Medulla oblongata (tissue), 1 donor: Measurements from ENCODE around the gene MARK2.

Experiments
- DNase-seq: peaks from one replicate; pipeline ENCODE4 v3.0.0-alpha.2; 2015; ENCODE audit errors: extremely low spot score

MARK2 gene

GRCh38 chr11:63922673-63923192 lies 83.8 kb downstream of the MARK2 start:
- DNase-seq, result no peak

GRCh38 chr11:63923319-63923718 lies 84.4 kb downstream of the MARK2 start:
- DNase-seq, result no peak

DNA sequence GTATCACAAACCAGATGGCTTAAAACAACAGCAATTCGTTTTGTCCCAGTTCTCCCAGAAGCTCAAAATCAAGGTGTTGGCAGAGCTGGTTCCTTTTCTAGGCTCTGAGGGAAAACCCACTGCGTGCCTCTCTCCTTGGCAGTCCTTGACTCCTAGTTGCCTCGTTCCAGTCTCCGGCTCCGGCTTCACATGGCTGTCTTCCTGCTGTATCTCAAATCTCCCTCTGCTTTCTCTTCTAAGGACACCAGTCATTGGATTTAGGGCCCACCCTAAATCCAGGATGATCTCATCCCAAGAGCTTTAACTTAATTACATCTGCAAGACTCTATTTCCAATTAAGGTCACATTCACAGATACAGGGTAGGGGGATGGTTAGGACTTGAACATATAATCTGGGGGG lies 90.7 kb downstream of the MARK2 start:
- DNase-seq, result no peak

- no peak for DNase-seq
These were observed 92.1 kb downstream of the MARK2 start for GRCh38 chr11:63931045-63931444.

DNA sequence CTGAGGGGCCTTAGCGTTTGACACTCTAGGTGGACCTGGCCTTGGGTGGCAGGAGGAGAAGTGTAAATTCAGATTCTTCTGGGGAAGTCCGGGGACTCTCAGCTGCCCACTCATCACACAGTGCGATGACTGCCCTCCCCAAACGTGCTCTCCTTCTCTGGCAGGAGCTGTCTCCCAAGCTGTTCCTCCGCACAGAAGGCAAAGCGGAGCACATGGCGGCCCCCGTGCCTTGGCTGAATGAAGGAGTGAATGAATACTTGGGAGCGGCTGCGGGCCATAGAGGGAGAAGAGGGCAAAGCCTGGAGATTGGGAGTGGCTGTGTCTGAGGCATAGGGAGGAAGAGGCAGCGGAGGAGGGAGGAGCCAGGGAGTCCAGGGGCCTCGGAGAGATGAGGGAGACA lies 93.0 kb downstream of the MARK2 start:
- peak; percentile 43 for DNase-seq

GRCh38 chr11:63933459-63933858 lies 94.5 kb downstream of the MARK2 start:
- peak; percentile 79 for DNase-seq

DNA sequence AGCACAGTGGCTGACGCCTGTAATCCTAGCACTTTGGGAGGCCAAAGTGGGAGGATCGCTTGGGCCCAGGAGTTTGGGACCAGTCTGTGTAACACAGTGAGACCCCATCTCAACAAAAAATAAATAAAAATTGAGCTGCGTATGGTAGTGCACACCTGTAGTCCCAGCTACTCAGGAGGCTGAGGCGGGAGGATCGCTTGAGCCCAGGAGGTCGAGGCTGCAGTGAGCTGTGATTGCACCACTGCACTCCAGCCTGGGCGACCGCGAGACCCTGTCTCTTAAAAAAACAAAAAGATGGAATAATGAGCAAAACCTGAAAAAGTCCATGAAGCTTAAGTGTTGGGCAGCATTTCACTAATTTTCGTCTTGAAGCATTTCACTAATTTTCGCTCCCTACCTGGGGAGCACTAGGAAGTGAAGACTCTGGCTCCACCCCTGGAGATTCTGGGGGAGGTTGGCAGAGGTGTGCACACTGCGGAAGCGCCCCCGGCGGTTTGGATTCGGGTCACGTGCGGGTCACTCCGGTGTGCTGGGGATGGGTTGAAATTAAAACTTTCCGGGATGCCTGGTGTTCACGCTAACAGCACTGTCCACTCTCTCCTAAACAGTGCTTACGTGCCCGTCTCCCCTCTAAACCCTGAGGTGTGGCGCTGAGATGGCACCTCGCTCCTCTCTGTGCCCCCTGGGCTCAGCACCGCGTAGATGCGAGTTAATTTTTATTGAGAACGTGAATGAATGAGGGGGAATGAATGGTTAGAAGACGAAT lies 99.0 kb downstream of the MARK2 start:
- DNase-seq, result no peak

DNA sequence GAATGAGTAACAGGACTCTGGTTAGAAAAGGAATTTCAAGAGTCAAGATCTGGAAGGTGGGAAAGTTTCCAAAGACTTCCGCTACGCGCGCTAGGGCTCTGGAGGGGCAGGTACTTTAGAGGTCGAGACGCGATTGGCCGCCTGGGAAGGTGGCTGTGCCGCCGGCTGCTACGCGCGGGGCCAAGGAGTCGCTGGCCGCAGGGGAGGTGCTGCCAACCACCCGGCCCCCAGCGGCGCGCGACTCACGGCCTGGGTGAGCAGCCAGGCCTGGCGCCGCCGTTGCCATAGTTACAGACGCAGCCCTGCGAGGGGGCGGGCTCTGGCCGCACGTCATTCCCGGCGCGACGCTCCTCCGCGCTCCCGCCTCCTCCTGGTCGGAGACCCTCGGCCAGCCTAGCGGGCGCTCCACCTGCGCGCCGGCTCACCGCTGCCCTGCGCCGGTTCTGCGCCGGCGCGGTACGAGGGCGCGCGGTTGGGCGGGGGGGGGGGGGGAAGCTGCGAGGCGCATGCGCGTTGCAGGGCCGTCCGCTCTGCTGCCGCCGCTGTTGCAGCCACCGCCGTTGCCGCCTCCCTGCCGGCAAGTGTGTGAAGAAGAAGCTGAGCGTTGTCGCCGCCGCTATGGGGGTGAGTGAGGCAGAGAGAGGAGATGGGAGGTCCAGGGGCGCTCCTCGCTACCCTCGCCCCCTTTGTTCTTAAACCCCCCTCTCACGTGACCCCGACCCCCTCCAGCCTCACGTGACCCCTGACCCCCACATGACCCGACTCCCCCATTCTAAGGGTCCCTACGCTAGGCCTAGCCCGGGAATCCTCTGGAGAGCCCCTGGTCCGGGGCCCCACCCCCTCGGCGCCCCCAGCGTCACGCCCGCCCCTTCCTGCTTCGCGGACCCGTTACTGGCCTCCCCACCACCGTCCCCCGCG lies 99.8 kb downstream of the MARK2 start, which contains the start of gene NAA40:
Gene NAA40 (plus strand): TSS at position 524 of the 918 bp plus-strand sequence. CDS start 95 bp downstream, at position 619.
- peak; percentile 91 for DNase-seq

DNA sequence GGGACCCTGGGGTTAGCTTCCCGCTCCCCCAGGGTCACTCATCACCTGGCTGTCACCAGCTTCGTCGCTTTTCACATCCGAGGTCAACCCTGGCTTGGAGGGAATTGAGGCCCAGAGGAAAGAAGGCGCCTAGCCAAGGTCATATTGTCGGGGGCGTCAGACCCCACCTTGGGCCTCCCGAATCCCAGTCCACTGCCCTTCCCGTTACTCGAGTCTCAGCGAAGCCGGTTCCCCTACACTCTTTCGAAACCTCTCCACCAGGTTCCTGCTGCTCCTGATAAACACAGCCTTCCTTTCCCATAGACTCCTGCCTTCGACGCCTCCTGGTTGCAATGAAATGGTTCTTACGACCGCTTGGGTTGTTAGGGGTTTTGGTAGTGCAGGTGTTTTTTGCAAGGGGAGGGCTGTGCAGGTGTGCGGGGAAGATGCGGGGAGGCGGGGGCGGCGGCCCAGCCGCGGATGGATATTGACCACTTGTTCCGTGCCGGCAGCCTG lies 100.5 kb downstream of the MARK2 start:
- peak; percentile 21 for DNase-seq

- DNase-seq, result peak; percentile 55
These were observed 101.9 kb downstream of the MARK2 start for GRCh38 chr11:63940786-63941185.

GRCh38 chr11:63941901-63942300 lies 103.0 kb downstream of the MARK2 start:
- DNase-seq, result no peak

DNA sequence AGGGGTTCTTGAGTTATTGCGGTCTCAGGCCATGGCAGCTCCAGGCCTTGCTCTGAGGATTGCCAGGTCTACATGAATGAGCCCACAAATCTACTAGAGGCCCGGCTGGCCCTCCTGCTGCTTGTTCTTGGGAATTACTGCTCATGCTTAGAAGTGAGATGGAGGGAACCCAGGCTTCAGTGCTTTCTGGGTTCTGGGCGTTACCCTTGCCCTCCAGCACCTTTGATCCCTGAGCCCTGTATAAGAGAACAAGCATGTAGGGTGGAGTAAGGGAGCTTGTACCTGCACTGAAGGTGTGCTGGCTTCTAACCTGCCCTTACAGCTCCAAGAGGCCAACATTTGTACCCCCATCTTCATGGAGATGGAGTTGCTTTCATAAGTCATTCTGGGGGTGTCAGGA lies 103.9 kb downstream of the MARK2 start:
- DNase-seq, result no peak

GRCh38 chr11:63944987-63945386 lies 106.1 kb downstream of the MARK2 start:
- no peak for DNase-seq

- DNase-seq, result peak; percentile 90
These were observed 106.7 kb downstream of the MARK2 start for GRCh38 chr11:63945477-63946163.

DNA sequence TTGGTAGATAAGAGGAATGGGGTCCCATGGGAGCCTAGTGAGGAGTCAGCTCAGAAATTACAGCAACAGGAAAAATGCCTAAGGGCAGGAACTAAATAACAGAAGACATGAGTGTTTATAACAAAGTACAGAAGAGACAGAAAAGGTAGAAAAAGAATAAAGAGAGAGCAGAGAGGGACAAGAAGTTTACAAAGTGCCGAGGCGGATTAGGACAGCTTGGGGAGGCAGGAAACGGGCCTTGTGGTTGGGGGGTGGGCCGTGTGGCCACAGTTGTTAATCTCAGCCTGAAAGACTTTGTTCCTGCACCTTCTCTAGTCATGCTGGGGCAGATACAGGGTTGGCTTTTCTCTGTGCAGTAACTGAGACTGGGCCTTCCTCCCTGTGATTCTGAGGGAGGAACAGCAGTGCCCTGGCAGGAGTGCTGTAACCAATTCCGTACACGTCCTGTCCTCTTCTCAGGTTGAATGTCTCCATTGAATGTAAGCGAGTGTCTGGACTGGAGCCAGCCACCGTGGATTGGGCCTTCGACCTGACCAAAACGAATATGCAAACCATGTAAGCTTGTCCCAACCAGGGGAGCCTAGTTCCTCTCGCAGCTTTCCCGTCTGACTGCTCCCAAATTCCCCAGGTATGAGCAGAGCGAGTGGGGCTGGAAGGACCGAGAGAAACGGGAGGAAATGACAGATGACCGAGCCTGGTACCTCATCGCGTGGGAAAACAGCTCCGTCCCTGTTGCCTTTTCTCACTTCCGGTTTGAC lies 113.0 kb downstream of the MARK2 start:
- no peak for DNase-seq

DNA sequence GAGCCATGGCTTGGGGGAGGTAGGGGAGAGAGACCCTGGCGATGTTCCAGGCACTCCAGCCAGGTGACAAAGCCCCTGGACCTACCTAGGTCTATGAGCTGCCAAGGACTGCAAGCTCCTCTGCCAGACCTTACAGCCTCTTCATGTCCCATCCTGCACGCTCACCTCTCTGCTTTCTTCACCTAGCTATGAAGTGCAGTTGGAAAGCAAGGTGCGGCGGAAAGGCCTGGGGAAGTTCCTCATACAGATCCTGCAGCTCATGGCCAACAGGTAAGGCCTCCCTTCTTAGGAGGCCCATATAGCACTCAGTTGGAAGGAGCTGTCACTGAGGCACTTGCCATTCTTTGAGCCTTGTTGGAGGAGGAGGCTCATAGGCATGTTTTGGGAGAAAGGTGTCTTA lies 113.7 kb downstream of the MARK2 start:
- DNase-seq, result no peak

DNA sequence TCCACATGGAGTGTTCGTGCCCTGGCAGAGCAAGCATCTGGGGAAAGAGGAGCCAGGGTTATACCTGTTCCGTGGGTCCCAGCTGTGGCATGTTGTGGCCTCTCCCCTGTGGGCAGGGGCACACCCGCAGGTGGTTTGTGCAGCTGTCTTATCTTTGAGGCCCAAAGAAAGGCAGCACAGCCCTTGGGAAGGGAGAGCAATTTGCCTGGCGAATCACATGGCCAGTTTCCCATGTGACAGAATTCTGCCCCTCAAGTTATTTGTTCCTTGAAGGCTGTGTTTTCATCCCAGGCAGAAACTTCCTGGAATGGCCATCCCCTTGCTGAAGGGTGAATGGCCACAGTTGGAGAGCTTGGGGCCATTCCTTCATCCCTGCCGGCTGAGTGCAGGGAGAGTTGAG lies 119.1 kb downstream of the MARK2 start:
- DNase-seq, result no peak
